ENCODE results near the gene ELF2. TPM values are rescaled to one million over a fixed set of nuclear protein-coding genes. Genes with fewer than 3 reads are reported as not detected.

ELF2 gene
- total and polyA plus RNA-seq, 2 donors (not counting 1 experiment from before 2014, with no cell fraction given) = 31.2 to 42.6 TPM

- Histone ChIP-seq H2AFZ (ENCODE audit: low read length) (no peak overlapping the region), H3K9ac (ENCODE audit: insufficient read depth, low read length) (no peak overlapping the region), H3K36me3 (ENCODE audit: control insufficient read depth, insufficient read depth, low read length) (no peaks in the 10 kb centered on the region), H3K4me1 (ENCODE audit: control insufficient read depth, extremely low read depth, insufficient read depth, low read length) (peaks cover 3% of the 10 kb centered on the region), H4K20me1 (ENCODE audit: control insufficient read depth, extremely low read depth, insufficient read depth, low read length) (no peaks in the 10 kb centered on the region), H3K79me2 (ENCODE audit: control insufficient read depth, insufficient read depth, low read length) (peaks cover 7% of the 10 kb centered on the region), H3K4me2 (ENCODE audit: extremely low read depth, insufficient read depth, low read length) (no peak overlapping the region), H3K27me3 (ENCODE audit: control insufficient read depth, insufficient read depth, low read length) (no peaks in the 10 kb centered on the region), H3K9me3 (ENCODE audit: control insufficient read depth, insufficient read depth, low read depth, low read length) (no peaks in the 10 kb centered on the region), H3K27ac (ENCODE audit: insufficient read depth, low read length) (no peak overlapping the region), H3K4me3 (replicated peaks in 1 of 4; ENCODE audit: control extremely low read depth in 1 of 4, insufficient read depth in 1 of 4, low read depth in 3 of 4, low read length in 4 of 4) (no peak overlapping the region)
- TF ChIP-seq EZH2 (IDR thresholded peaks at IDR 0.05; ENCODE audit: low read length, missing control alignments) (no peak), CTCF (conservative IDR thresholded peaks at IDR 0.05 in 1 of 2, IDR thresholded peaks at IDR 0.05 in 1 of 2; ENCODE audit: low read depth in 1 of 2, low read length in 2 of 2) (no peak)
- DNase-seq (ENCODE audit: low read depth in 2 of 2) = no peak
These were observed 31.5 kb downstream of the ELF2 start for GRCh38 chr4:139145552-139145932.

- Histone ChIP-seq H3K9ac (ENCODE audit: insufficient read depth, low read length) (no peak overlapping the region), H3K4me1 (ENCODE audit: control insufficient read depth, extremely low read depth, insufficient read depth, low read length) (peaks cover 3% of the 10 kb centered on the region), H3K4me2 (ENCODE audit: extremely low read depth, insufficient read depth, low read length) (no peak overlapping the region), H3K9me3 (ENCODE audit: control insufficient read depth, insufficient read depth, low read depth, low read length) (no peaks in the 10 kb centered on the region), H2AFZ (ENCODE audit: low read length) (no peak overlapping the region), H3K4me3 (replicated peaks in 1 of 4; ENCODE audit: control extremely low read depth in 1 of 4, insufficient read depth in 1 of 4, low read depth in 3 of 4, low read length in 4 of 4) (no peak overlapping the region), H4K20me1 (ENCODE audit: control insufficient read depth, extremely low read depth, insufficient read depth, low read length) (no peaks in the 10 kb centered on the region), H3K36me3 (ENCODE audit: control insufficient read depth, insufficient read depth, low read length) (no peaks in the 10 kb centered on the region), H3K79me2 (ENCODE audit: control insufficient read depth, insufficient read depth, low read length) (peaks cover 7% of the 10 kb centered on the region), H3K27ac (ENCODE audit: insufficient read depth, low read length) (no peak overlapping the region), H3K27me3 (ENCODE audit: control insufficient read depth, insufficient read depth, low read length) (no peaks in the 10 kb centered on the region)
- DNase-seq (ENCODE audit: low read depth in 2 of 2) = no peak
- TF ChIP-seq CTCF (conservative IDR thresholded peaks at IDR 0.05 in 1 of 2, IDR thresholded peaks at IDR 0.05 in 1 of 2; ENCODE audit: low read depth in 1 of 2, low read length in 2 of 2) (no peak), EZH2 (IDR thresholded peaks at IDR 0.05; ENCODE audit: low read length, missing control alignments) (no peak)
These were observed 32.0 kb downstream of the ELF2 start for GRCh38 chr4:139144911-139145551.

GRCh38 chr4:139144161-139144859, 32.7 kb downstream of the ELF2 start:
- Histone ChIP-seq H4K20me1 (ENCODE audit: control insufficient read depth, extremely low read depth, insufficient read depth, low read length) (no peaks in the 10 kb centered on the region), H3K4me3 (replicated peaks in 1 of 4; ENCODE audit: control extremely low read depth in 1 of 4, insufficient read depth in 1 of 4, low read depth in 3 of 4, low read length in 4 of 4) (no peak overlapping the region), H2AFZ (ENCODE audit: low read length) (no peak overlapping the region), H3K4me2 (ENCODE audit: extremely low read depth, insufficient read depth, low read length) (no peak overlapping the region), H3K36me3 (ENCODE audit: control insufficient read depth, insufficient read depth, low read length) (no peaks in the 10 kb centered on the region), H3K27ac (ENCODE audit: insufficient read depth, low read length) (no peak overlapping the region), H3K27me3 (ENCODE audit: control insufficient read depth, insufficient read depth, low read length) (no peaks in the 10 kb centered on the region), H3K4me1 (ENCODE audit: control insufficient read depth, extremely low read depth, insufficient read depth, low read length) (peaks cover 3% of the 10 kb centered on the region), H3K79me2 (ENCODE audit: control insufficient read depth, insufficient read depth, low read length) (peaks cover 7% of the 10 kb centered on the region), H3K9me3 (ENCODE audit: control insufficient read depth, insufficient read depth, low read depth, low read length) (no peaks in the 10 kb centered on the region), H3K9ac (ENCODE audit: insufficient read depth, low read length) (no peak overlapping the region)
- DNase-seq (ENCODE audit: low read depth in 2 of 2) = peak; percentile 42 to 73
- TF ChIP-seq EZH2 (IDR thresholded peaks at IDR 0.05; ENCODE audit: low read length, missing control alignments) = no peak
- no peak for TF ChIP-seq CTCF (conservative IDR thresholded peaks at IDR 0.05 in 1 of 2, IDR thresholded peaks at IDR 0.05 in 1 of 2; ENCODE audit: low read depth in 1 of 2, low read length in 2 of 2)

Measured in fibroblast of lung (primary cell).